ENCODE measurements around the gene MED25. TPM values are rescaled to one million over a fixed set of nuclear protein-coding genes. Genes with fewer than 3 reads are reported as not detected.

The MED25 gene
- polyA plus RNA-seq, 4 donors: 26.7 to 58.7 (median 41.2) TPM

- peaks cover 0 to 26% (median 6%) of the 10 kb centered on the region in 3 donors for H3K36me3 ChIP-seq (ENCODE audit: control insufficient read depth in 3 of 3, insufficient read depth in 2 of 3, low read depth in 1 of 3, low read length in 3 of 3)
- DNase-seq (peak; percentile 93 to 95), FAIRE-seq (no peak)
- peak within 1 kb of the TSS; percentile 91 to 92 (median 92) for H3K4me3 ChIP-seq (ENCODE audit: low read depth in 1 of 3, low read length in 3 of 3)
- peak within 1 kb of the TSS; percentile 93 to 100 (median 98) for H3K27ac ChIP-seq (ENCODE audit: low read depth in 1 of 3, low read length in 2 of 3)
- H3K9me3 ChIP-seq (ENCODE audit: control insufficient read depth in 2 of 2, insufficient read depth in 1 of 2, low read depth in 1 of 2, low read length in 1 of 2): peaks cover 0 to 18% of the 10 kb centered on the region in 2 donors
- H3K27me3 ChIP-seq (ENCODE audit: control insufficient read depth in 3 of 3, insufficient read depth in 3 of 3, low read length in 3 of 3): no peaks in the 10 kb centered on the region
- WGBS, 3 donors: 1 to 3% (median 3%) methylated on average over 49 to 98 of the region's 98 CpGs
- peaks cover 0 to 27% (median 0%) of the 10 kb centered on the region in 3 donors for H3K4me1 ChIP-seq (ENCODE audit: control insufficient read depth in 3 of 3, insufficient read depth in 2 of 3, low read depth in 1 of 3, low read length in 2 of 3)
Measured at GRCh38 chr19:49850487-49851342, 32.6 kb downstream of the MED25 start, which contains the start of gene PTOV1. Gene PTOV1, plus strand, starts transcription at chr19:49851159.

DNA sequence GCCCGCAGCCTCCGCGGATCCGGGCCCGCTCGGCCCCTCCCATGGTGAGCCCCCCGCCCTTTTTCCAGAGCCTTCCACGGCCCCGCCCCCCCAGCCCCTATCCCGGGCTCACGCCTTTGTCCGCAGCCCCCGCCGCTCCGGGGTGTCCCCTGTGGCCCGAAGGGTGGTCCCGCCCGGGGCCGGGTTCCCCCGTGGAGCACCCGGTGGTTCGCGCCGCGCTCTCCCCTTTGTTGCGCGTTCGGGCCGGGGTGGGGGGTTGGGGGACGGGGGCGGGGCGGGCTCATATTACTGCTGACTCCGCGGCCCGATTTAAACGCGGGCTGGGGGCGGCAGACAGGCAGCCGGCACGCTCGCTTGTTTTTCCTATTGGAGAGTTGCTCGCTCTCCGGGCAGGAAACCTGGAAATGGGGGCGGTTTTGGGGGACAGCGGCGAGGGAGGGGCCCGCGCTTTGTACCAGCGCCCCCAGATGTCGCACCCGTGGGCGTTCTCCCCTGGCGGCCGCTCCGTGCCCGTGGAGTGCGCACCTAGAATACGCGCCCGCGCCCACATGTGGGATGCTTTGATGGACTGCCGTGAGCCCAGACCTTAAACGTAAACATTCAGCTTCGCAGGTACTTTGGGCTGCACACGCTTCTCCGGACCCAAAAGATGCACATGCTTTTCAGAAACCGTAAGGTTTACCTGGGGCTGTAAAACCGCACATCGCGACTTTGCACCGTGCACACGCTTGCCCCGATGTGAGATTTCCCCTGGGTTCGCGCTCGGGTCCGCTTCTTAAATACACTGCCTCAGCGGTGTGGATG is 33.6 kb downstream of the MED25 start:
- peaks cover 0 to 33% (median 6%) of the 10 kb centered on the region in 3 donors for H3K36me3 ChIP-seq (ENCODE audit: control insufficient read depth in 3 of 3, insufficient read depth in 2 of 3, low read depth in 1 of 3, low read length in 3 of 3)
- peaks cover 0 to 18% of the 10 kb centered on the region in 2 donors for H3K9me3 ChIP-seq (ENCODE audit: control insufficient read depth in 2 of 2, insufficient read depth in 1 of 2, low read depth in 1 of 2, low read length in 1 of 2)
- H3K4me1 ChIP-seq (ENCODE audit: control insufficient read depth in 3 of 3, insufficient read depth in 2 of 3, low read depth in 1 of 3, low read length in 2 of 3): peaks cover 0 to 27% (median 0%) of the 10 kb centered on the region in 3 donors
- whole genome bisulfite sequencing, 3 donors: 1 to 2% (median 2%) methylated on average over 63 to 78 of the region's 78 CpGs
- no peaks in the 10 kb centered on the region for H3K27me3 ChIP-seq (ENCODE audit: control insufficient read depth in 3 of 3, insufficient read depth in 3 of 3, low read length in 3 of 3)
- H3K27ac ChIP-seq (ENCODE audit: low read depth in 1 of 3, low read length in 2 of 3): peak overlapping the region; percentile 15 to 98 (median 93)
- DNase-seq: peak; percentile 24 to 46
- no peak for FAIRE-seq
- H3K4me3 ChIP-seq (ENCODE audit: low read depth in 1 of 3, low read length in 3 of 3): peak overlapping the region; percentile 57 to 92 (median 91)

- Histone ChIP-seq H3K27me3 (ENCODE audit: control insufficient read depth in 3 of 3, insufficient read depth in 3 of 3, low read length in 3 of 3) (no peaks in the 10 kb centered on the region), H3K9me3 (ENCODE audit: control insufficient read depth in 2 of 2, insufficient read depth in 1 of 2, low read depth in 1 of 2, low read length in 1 of 2) (peaks cover 0 to 18% of the 10 kb centered on the region in 2 donors), H3K4me1 (ENCODE audit: control insufficient read depth in 3 of 3, insufficient read depth in 2 of 3, low read depth in 1 of 3, low read length in 2 of 3) (peaks cover 0 to 27% (median 0%) of the 10 kb centered on the region in 3 donors), H3K4me3 (ENCODE audit: low read depth in 1 of 3, low read length in 3 of 3) (peak overlapping the region in 1 of 3 donors; percentile 57), H3K36me3 (ENCODE audit: control insufficient read depth in 3 of 3, insufficient read depth in 2 of 3, low read depth in 1 of 3, low read length in 3 of 3) (peaks cover 0 to 44% (median 6%) of the 10 kb centered on the region in 3 donors), H3K27ac (ENCODE audit: low read depth in 1 of 3, low read length in 2 of 3) (no peak overlapping the region)
- DNase-seq (no peak), FAIRE-seq (no peak)
- 70 to 79% (median 74%) methylated on average over 14 of the region's 14 CpGs for WGBS, 3 donors
Measured at GRCh38 chr19:49852631-49853126, 34.6 kb downstream of the MED25 start.

DNA sequence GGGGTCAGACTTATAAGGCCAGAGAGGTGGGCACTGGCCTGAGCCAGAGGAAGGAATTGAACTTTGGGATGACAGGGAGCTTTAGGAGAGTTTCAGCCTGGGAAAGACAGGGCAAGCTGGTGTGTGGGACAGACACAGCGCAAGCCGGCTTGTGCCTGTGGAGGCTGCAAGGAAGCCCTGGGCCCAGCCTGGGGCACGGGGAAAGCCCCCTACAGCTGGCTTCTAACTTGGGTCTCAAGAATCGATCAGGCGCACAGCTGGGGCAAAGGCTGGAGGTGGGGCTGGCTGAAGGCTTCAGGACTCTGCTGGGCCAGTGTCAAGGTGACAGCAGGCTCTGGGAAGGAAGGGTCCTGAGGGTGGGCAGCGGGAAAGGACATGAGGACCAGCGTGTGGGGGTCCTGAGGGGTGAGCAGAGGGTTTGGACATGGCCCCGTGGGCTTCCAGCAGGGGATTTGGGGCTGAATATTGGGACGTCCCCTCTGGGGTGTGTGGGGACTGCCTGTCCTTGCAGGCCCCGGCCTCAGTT is 35.8 kb downstream of the MED25 start:
- no peak overlapping the region for H3K27ac ChIP-seq (ENCODE audit: low read depth in 1 of 3, low read length in 2 of 3)
- DNase-seq: no peak
- no peak for FAIRE-seq

GRCh38 chr19:49854378-49855263 is 36.5 kb downstream of the MED25 start:
- FAIRE-seq: no peak
- peaks cover 0 to 62% (median 11%) of the 10 kb centered on the region in 3 donors for H3K36me3 ChIP-seq (ENCODE audit: control insufficient read depth in 3 of 3, insufficient read depth in 2 of 3, low read depth in 1 of 3, low read length in 3 of 3)

More for the DNA sequence above, 35.8 kb downstream of the MED25 start:
- peaks cover 0 to 56% (median 10%) of the 10 kb centered on the region in 3 donors for H3K36me3 ChIP-seq (ENCODE audit: control insufficient read depth in 3 of 3, insufficient read depth in 2 of 3, low read depth in 1 of 3, low read length in 3 of 3)
- H3K4me3 ChIP-seq (ENCODE audit: low read depth in 1 of 3, low read length in 3 of 3): no peak overlapping the region
- H3K27me3 ChIP-seq (ENCODE audit: control insufficient read depth in 3 of 3, insufficient read depth in 3 of 3, low read length in 3 of 3): no peaks in the 10 kb centered on the region
- peaks cover 0 to 27% (median 0%) of the 10 kb centered on the region in 3 donors for H3K4me1 ChIP-seq (ENCODE audit: control insufficient read depth in 3 of 3, insufficient read depth in 2 of 3, low read depth in 1 of 3, low read length in 2 of 3)
- H3K9me3 ChIP-seq (ENCODE audit: control insufficient read depth in 2 of 2, insufficient read depth in 1 of 2, low read depth in 1 of 2, low read length in 1 of 2): peaks cover 0 to 12% of the 10 kb centered on the region in 2 donors
- 76 to 87% (median 81%) methylated on average over 8 to 10 of the region's 10 CpGs for WGBS, 3 donors

GRCh38 chr19:49855277-49855675 is 37.2 kb downstream of the MED25 start:
- Histone ChIP-seq H3K27ac (ENCODE audit: low read depth in 1 of 3, low read length in 2 of 3) (no peak overlapping the region), H3K36me3 (ENCODE audit: control insufficient read depth in 3 of 3, insufficient read depth in 2 of 3, low read depth in 1 of 3, low read length in 3 of 3) (peaks cover 4 to 68% (median 13%) of the 10 kb centered on the region in 3 donors), H3K4me3 (ENCODE audit: low read depth in 1 of 3, low read length in 3 of 3) (no peak overlapping the region), H3K9me3 (ENCODE audit: control insufficient read depth in 2 of 2, insufficient read depth in 1 of 2, low read depth in 1 of 2, low read length in 1 of 2) (no peaks in the 10 kb centered on the region), H3K4me1 (ENCODE audit: control insufficient read depth in 3 of 3, insufficient read depth in 2 of 3, low read depth in 1 of 3, low read length in 2 of 3) (peaks cover 0 to 24% (median 0%) of the 10 kb centered on the region in 3 donors), H3K27me3 (ENCODE audit: control insufficient read depth in 3 of 3, insufficient read depth in 3 of 3, low read length in 3 of 3) (no peaks in the 10 kb centered on the region)
- FAIRE-seq (no peak), DNase-seq (no peak)
- 86 to 90% (median 89%) methylated on average over 12 of the region's 12 CpGs for WGBS, 3 donors

More at GRCh38 chr19:49854378-49855263, 36.5 kb downstream of the MED25 start:
- Histone ChIP-seq H3K4me3 (ENCODE audit: low read depth in 1 of 3, low read length in 3 of 3) (no peak overlapping the region), H3K27me3 (ENCODE audit: control insufficient read depth in 3 of 3, insufficient read depth in 3 of 3, low read length in 3 of 3) (no peaks in the 10 kb centered on the region), H3K4me1 (ENCODE audit: control insufficient read depth in 3 of 3, insufficient read depth in 2 of 3, low read depth in 1 of 3, low read length in 2 of 3) (peaks cover 0 to 27% (median 0%) of the 10 kb centered on the region in 3 donors), H3K27ac (ENCODE audit: low read depth in 1 of 3, low read length in 2 of 3) (no peak overlapping the region), H3K9me3 (ENCODE audit: control insufficient read depth in 2 of 2, insufficient read depth in 1 of 2, low read depth in 1 of 2, low read length in 1 of 2) (peaks cover 0 to 5% of the 10 kb centered on the region in 2 donors)
- no peak for DNase-seq
- 83 to 88% (median 84%) methylated on average over 34 to 39 of the region's 39 CpGs for WGBS, 3 donors

- peaks cover 4 to 75% (median 16%) of the 10 kb centered on the region in 3 donors for H3K36me3 ChIP-seq (ENCODE audit: control insufficient read depth in 3 of 3, insufficient read depth in 2 of 3, low read depth in 1 of 3, low read length in 3 of 3)
- peaks cover 0 to 23% (median 0%) of the 10 kb centered on the region in 3 donors for H3K4me1 ChIP-seq (ENCODE audit: control insufficient read depth in 3 of 3, insufficient read depth in 2 of 3, low read depth in 1 of 3, low read length in 2 of 3)
- 80 to 83% (median 81%) methylated on average over 21 of the region's 21 CpGs for WGBS, 3 donors
- DNase-seq (no peak), FAIRE-seq (no peak)
- no peaks in the 10 kb centered on the region for H3K9me3 ChIP-seq (ENCODE audit: control insufficient read depth in 2 of 2, insufficient read depth in 1 of 2, low read depth in 1 of 2, low read length in 1 of 2)
- H3K4me3 ChIP-seq (ENCODE audit: low read depth in 1 of 3, low read length in 3 of 3): no peak overlapping the region
- no peaks in the 10 kb centered on the region for H3K27me3 ChIP-seq (ENCODE audit: control insufficient read depth in 3 of 3, insufficient read depth in 3 of 3, low read length in 3 of 3)
- no peak overlapping the region for H3K27ac ChIP-seq (ENCODE audit: low read depth in 1 of 3, low read length in 2 of 3)
Measured at GRCh38 chr19:49855676-49856573, 37.8 kb downstream of the MED25 start.
